Loucy (cell line): ENCODE results near the gene EIF6.

ENCODE experiments used
- H2AFZ ChIP-seq: fragments of 200-600 bp; sonication (generic); 2 replicates; pipeline ENCODE4 v1.6.0; 2016; ENCODE audit warnings: antibody characterized with exemption, mild to moderate bottlenecking, low read length, moderate library complexity
- H3F3A ChIP-seq: fragments of 200-600 bp; 2 replicates; pipeline ENCODE4 v1.6.0; 2016; ENCODE audit warnings: antibody characterized with exemption, low read depth, mild to moderate bottlenecking
- H3K27me3 ChIP-seq: fragments of 200-600 bp; sonication (generic); 2 replicates; pipeline ENCODE4 v1.6.1; 2014; ENCODE audit warnings: low read length, mild to moderate bottlenecking; ENCODE audit not compliant: insufficient read depth, poor library complexity, severe bottlenecking
- H3K36me3 ChIP-seq: fragments of 200-600 bp; sonication (generic); 2 replicates; pipeline ENCODE4 v1.6.1; 2016; ENCODE audit warnings: low read length; ENCODE audit not compliant: insufficient read depth
- H3K4me1 ChIP-seq: fragments of 200-600 bp; sonication (generic); 2 replicates; pipeline ENCODE4 v1.5.1; 2014; ENCODE audit warnings: low read length, mild to moderate bottlenecking; ENCODE audit not compliant: insufficient read depth, poor library complexity, severe bottlenecking
- H3K4me2 ChIP-seq: fragments of 200-600 bp; sonication (generic); 2 replicates; pipeline ENCODE4 v1.6.0; 2014; ENCODE audit warnings: antibody characterized with exemption, low read length, low read depth, mild to moderate bottlenecking; ENCODE audit not compliant: poor library complexity, severe bottlenecking
- H3K4me3 ChIP-seq: fragments of 200-600 bp; sonication (generic); 2 replicates; pipeline ENCODE4 v1.5.1; 2014; ENCODE audit warnings: low read length, mild to moderate bottlenecking, mixed read lengths; ENCODE audit not compliant: poor library complexity, severe bottlenecking
- H3K79me2 ChIP-seq: fragments of 200-600 bp; sonication (generic); 2 replicates; pipeline ENCODE4 v1.6.1; 2014; ENCODE audit warnings: low read length; ENCODE audit not compliant: insufficient read depth
- H3K9ac ChIP-seq: fragments of 200-600 bp; sonication (generic); 2 replicates; pipeline ENCODE4 v1.6.0; 2014; ENCODE audit warnings: mild to moderate bottlenecking, low read depth, low read length, moderate library complexity; ENCODE audit not compliant: poor library complexity, severe bottlenecking
- H3K9me2 ChIP-seq: fragments of 200-600 bp; sonication (generic); replicated peaks from 2 replicates; pipeline ENCODE4 v1.6.1; 2016; ENCODE audit warnings: low read depth, low read length, mixed read lengths
- H3K9me3 ChIP-seq: fragments of 200-600 bp; sonication (generic); 2 replicates; pipeline ENCODE4 v1.6.1; 2014; ENCODE audit warnings: mild to moderate bottlenecking, antibody characterized with exemption, low read length, low read depth; ENCODE audit not compliant: insufficient read depth
- H4K20me1 ChIP-seq: fragments of 200-600 bp; sonication (generic); 2 replicates; pipeline ENCODE4 v1.6.0; 2014; ENCODE audit warnings: antibody characterized with exemption, low read length, mild to moderate bottlenecking; ENCODE audit not compliant: insufficient read depth, poor library complexity, severe bottlenecking
- CTCF ChIP-seq: fragments of 200-600 bp; sonication (generic); conservative IDR thresholded peaks from 2 replicates; pipeline ENCODE4 v1.5.1; 2014; ENCODE audit warnings: mild to moderate bottlenecking, antibody characterized with exemption, low read length
- EZH2phosphoT487 ChIP-seq: fragments of 200-600 bp; IDR thresholded peaks from 2 replicates; pipeline ENCODE4 v1.6.1; 2018; ENCODE audit warnings: antibody characterized with exemption, mild to moderate bottlenecking, moderate library complexity, borderline replicate concordance

Gene EIF6

GRCh38 chr20:35279533-35280174, 4.9 kb downstream of the EIF6 start:
- TF ChIP-seq EZH2phosphoT487, result no peak
- no peak for TF ChIP-seq CTCF
- H3K9me3 ChIP-seq, result no peaks in the 10 kb centered on the region
- no peak overlapping the region for H3K4me3 ChIP-seq
- H2AFZ ChIP-seq, result no peak overlapping the region
- peaks cover 39% of the 10 kb centered on the region; the same call in 1 of the 2 replicates for H3K36me3 ChIP-seq
- no peaks in the 10 kb centered on the region for H3K9me2 ChIP-seq
- H4K20me1 ChIP-seq, result peaks cover 31% of the 10 kb centered on the region
- H3K4me1 ChIP-seq, result peaks cover 12% of the 10 kb centered on the region
- peaks cover 4% of the 10 kb centered on the region; the same call in 1 of the 2 replicates for H3F3A ChIP-seq
- no peaks in the 10 kb centered on the region for H3K27me3 ChIP-seq
- H3K4me2 ChIP-seq, result no peak overlapping the region
- H3K9ac ChIP-seq, result no peak overlapping the region
- H3K79me2 ChIP-seq, result peaks cover 56% of the 10 kb centered on the region

DNA sequence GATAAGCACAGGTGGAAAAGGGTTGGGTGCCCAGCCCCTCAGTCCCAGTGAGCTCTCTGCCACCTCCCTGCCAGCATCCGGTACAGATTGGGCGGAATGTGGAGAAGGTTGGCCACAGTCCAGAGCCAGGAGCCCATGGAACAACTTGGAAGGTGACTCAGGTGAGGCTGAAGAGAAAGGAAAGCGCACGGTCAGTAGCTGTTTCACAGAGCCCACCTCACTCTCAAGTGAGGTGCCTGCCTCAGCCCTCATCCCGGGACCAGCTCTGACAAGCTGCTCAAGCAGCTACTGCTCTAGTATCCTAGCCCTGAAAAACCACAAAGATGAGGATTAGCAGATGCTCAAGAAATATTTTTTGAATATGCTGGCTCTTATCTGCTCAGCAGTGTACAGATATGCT, 5.5 kb downstream of the EIF6 start:
- Histone ChIP-seq H3K4me3 (no peak overlapping the region), H4K20me1 (peaks cover 26% of the 10 kb centered on the region), H3K4me1 (peaks cover 12% of the 10 kb centered on the region), H3K9me2 (no peaks in the 10 kb centered on the region), H3K9me3 (no peaks in the 10 kb centered on the region), H3K4me2 (no peak overlapping the region), H2AFZ (no peak overlapping the region), H3K36me3 (peaks cover 39% of the 10 kb centered on the region; the same call in 1 of the 2 replicates), H3K9ac (no peak overlapping the region), H3F3A (peaks cover 4% of the 10 kb centered on the region; the same call in 1 of the 2 replicates), H3K27me3 (no peaks in the 10 kb centered on the region), H3K79me2 (peaks cover 52% of the 10 kb centered on the region)
- TF ChIP-seq CTCF, result no peak
- TF ChIP-seq EZH2phosphoT487, result no peak

DNA sequence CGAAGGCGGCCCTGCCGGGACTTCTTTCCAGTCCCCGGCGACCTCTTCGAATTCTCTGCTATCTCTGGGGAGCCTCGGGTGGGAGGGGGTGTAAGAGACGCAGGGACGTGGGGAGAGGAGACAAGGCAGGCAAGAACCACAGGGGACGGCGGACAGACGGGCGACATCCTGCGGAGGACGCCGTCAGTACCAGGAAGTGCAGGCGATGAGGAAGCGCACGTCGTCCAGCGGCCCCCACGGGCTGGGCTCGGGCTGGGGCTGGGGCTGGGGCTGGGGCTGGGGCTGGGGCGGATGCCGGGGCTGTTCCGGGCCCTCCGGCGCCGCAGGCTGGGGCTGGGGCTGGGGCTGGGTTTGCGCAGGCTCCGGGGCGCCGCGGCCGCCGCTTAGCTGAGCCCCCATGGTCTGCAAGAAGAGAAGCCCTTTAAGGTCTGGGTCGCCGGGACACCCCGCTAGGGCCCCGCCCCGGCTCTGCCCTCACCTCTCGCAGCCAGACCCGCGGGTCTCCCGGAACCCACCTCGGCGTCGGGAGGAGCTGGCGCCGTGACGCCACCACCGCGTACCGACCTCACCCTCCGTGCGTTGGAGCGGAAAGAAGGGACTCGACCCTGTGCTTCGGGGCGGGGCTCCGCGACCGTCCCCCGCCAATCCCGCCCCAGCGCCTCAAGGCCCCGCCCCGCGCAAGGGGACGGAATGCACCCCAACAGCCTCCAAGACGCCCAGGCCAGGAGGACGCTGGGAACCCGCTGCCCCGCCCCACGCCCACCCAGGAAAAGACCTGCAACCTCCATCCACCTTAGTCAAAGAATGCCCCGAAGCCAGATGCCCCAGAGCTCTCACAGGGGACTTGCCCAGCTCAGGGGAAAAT, 6.8 kb downstream of the EIF6 start, which contains the start of gene MMP24OS:
TSS of gene MMP24OS (minus strand) at position 592 of the 865 bp plus-strand sequence. CDS start at position 399, 193 bp downstream.
- Histone ChIP-seq H3K9me2 (no peaks in the 10 kb centered on the region), H3K27me3 (no peaks in the 10 kb centered on the region), H3K9me3 (no peaks in the 10 kb centered on the region), H3F3A (peaks cover 4% of the 10 kb centered on the region; the same call in 1 of the 2 replicates), H3K4me3 (peak within 1 kb of the TSS; percentile 76), H3K9ac (peak within 1 kb of the TSS; percentile 83), H3K4me1 (peaks cover 7% of the 10 kb centered on the region), H3K4me2 (peak within 1 kb of the TSS; percentile 76), H4K20me1 (peaks cover 13% of the 10 kb centered on the region), H3K79me2 (peaks cover 39% of the 10 kb centered on the region), H3K36me3 (peaks cover 39% of the 10 kb centered on the region; the same call in 1 of the 2 replicates), H2AFZ (no peak within 1 kb of the TSS)
- peak; percentile 27; the same call in 1 of the 2 replicates for TF ChIP-seq CTCF
- no peak for TF ChIP-seq EZH2phosphoT487
